ENCODE results near the gene NUP133.
A peak's percentile ranks its signal among the peaks of the same experiment; 100 is the strongest.
"Not testable (repeated sequence)": the region's sequence is repeated elsewhere in the genome, so short reads cannot be mapped to it uniquely, and the experiment has no call there.

Gene NUP133

DNA sequence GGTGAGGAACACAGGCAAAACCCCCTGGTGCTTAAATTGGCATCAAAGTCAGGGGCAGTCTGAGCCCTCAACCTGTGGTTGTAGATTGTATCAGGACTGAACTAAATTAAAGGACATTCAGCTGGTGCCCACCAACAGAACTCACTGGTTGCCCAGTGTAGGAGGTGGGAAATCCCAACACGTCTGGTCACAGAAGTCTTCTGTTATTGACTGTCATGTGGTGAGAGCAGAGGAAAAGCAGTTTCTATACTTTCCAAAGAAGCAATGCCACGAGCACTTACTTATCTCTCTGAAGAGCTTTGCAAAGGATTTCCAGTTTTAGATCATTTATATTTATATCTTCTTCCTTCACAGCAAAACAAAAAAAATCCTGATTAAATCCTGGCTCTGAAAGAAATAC lies 59.3 kb downstream of the NUP133 start:
- peak; percentile 42 for DNase-seq (ENCODE audit: low spot score)

- DNase-seq (ENCODE audit: low spot score): peak; percentile 36
Observed at GRCh38 chr1:229448354-229448753, 59.8 kb downstream of the NUP133 start.

DNA sequence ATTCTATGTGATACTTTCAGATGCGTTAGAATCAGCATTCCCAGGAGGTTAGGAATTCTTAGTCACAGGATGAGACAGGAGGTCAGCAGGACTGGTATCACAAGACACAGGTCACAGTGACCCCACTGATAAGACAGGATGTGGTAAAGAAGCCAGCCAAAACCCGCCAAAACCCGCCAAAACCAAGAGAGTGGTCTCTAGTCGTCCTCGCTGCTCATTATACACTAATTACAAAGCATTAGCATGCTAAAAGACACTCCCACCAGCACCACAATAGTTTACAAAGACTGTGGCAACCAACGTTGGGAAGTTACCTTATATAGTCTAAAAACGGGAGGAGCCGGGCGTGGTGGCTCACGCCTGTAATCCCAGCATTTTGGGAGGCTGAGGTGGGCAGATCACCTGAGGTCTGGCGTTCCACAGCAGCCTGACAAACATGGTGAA lies 60.3 kb downstream of the NUP133 start:
- DNase-seq (ENCODE audit: low spot score): peak; percentile 28

DNA sequence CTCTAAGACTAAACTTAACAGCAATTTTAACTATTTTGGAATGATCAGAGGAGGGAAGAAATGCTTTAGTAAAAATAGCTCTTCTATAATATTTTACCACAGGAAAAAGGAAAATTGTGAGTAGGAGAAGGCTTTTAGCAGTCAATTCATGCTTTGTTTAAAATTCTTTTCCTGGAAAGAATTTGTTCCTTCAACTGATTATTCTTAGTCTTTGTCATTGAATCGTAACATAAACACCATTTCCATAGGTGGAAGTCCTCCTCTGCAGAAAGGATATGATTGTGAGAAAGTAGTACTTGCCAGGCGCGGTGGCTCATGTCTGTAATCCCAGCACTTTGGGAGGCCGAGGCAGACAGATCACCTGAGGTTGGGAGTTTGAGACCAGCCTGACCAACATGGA lies 62.3 kb downstream of the NUP133 start:
- DNase-seq (ENCODE audit: low spot score): no peak

DNA sequence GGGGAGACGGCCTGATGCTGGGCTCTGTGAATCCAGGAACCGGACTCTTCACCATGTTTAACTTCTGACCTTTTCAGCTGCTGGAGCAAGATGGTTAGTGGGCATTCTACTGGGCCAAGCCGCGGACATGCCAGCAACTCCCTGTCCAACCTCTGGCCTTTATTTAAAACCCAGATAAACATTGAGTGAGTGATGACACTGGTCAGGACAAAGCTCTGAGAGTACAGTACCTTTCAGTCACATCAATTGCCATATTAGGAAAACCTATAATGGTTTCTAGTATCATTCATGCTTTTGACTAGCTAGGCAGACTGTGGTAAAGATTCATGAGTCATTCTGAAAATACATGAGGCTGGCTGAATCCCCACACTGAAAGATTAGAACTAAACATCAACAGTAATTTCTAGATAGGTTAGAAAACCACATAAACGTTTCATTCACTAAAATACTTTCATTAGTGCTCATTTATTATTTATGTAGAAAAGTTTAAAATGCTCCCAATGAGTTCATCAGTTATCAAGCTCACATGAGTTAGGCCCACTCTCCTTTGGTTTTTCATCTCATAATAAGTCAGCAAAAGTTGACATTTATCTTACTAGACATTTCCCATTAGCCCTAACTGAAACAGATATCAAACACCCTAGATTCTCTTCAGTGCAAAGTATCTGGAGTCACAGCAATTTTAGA lies 67.1 kb downstream of the NUP133 start:
- DNase-seq (ENCODE audit: low spot score): peak; percentile 83

GRCh38 chr1:229438021-229438420 lies 70.1 kb downstream of the NUP133 start:
- DNase-seq (ENCODE audit: low spot score): no peak

DNA sequence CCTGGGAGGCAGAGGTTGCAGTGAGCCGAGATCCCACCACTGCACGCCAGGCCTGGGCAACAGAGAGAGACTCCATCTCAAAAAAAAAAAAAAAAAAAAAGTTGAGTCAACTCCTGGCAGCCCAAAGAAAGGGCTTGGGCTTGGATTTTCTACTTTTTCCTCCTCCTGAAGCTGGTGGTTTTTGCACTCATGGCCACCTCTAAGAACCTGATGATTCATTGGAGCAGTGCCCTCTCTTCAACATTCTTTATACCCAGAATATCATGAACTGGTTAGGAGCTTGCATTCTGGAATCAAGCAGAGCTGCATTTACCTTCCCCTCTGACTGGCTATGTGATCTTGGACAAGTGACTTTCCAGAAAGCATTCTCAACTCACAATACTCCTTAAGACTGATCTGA lies 70.7 kb downstream of the NUP133 start:
- DNase-seq (ENCODE audit: low spot score): no peak

GRCh38 chr1:229436201-229436600 lies 71.9 kb downstream of the NUP133 start:
- no peak for DNase-seq (ENCODE audit: low spot score)

DNA sequence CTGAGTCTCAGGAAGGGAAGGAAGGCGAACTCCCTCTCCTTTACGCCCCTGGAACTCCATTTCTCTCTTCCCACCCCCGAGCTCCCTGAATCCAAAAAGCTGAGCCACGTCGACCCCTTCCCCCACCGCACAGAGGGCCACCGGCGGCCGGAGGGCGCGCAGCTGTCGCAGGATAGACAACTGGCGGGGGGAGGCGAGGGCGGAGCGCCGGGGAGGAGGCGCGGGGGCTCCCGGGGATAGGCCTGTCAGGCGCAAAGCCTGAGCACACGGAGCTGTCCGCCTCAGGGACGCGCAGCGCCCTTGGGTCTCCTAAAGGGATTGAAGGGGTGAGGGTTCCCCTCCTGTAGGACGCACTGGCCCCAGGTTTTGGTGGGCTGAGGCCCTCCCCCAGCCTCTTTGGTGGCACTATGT lies 73.5 kb downstream of the NUP133 start:
- no peak for DNase-seq (ENCODE audit: low spot score)

GRCh38 chr1:229434005-229434640 lies 74.0 kb downstream of the NUP133 start, which contains the start of gene ACTA1:
TSS of gene ACTA1 (minus strand) at chr1:229434094. CDS start at chr1:229433115, 979 bp downstream.
- DNase-seq (ENCODE audit: low spot score): no peak

DNA sequence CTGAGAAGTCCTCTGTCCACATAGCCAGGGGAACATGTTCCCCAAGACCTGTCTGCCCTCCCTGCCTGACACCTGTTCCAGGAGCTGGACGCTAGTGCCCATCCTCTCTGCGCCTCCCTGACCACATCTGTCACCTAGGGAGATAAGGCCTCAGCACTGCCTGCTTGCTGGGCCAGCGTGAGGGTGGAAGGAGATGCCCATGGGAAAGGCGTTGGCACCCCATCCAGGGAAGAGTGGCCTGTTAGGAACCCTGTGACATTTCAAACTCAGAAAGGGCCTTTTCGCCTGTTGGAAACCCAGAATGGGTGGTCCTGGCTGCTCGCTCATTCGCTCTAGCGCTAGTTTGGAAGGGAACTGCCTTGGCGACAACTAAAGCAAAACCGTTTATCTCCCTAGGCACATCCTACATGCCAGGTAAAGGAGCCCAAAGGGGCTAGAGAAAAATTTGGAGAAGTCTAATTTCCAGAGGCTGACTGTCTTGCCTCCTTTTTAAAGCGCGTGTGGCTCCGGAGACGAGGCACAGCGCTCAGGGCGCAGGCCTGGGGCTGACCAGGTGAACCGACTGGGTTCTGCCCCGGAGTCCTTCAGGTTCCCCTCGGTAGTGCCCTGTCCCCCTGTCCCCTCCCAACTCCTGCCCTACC lies 74.7 kb downstream of the NUP133 start:
- DNase-seq (ENCODE audit: low spot score): no peak

- DNase-seq (ENCODE audit: low spot score): no peak
Observed at GRCh38 chr1:229432905-229433304, 75.2 kb downstream of the NUP133 start.

- DNase-seq (ENCODE audit: low spot score): no peak
Observed at GRCh38 chr1:229432116-229432461, 76.1 kb downstream of the NUP133 start.

GRCh38 chr1:229431284-229432115 lies 76.6 kb downstream of the NUP133 start:
- DNase-seq (ENCODE audit: low spot score): no peak

GRCh38 chr1:229430761-229431283 lies 77.3 kb downstream of the NUP133 start:
- no peak for DNase-seq (ENCODE audit: low spot score)

DNA sequence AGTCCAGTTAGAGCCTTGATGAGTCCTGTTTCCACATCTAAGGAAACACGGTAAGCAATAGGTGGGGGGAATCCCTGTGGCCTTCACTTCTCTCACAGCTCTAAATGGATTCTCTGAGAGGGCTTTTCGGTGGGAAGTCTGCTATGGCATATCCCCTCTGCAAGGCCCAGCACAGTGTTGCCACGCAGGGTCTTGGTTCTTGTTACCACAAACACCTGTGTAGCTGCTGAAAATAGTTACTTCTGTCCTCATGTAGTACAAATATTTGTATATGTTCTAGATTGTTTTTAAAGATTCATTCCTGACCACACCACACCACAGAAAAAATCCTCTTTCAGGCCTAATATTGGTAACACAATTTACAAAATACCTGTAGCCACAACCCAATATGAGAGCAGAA lies 79.9 kb downstream of the NUP133 start:
- DNase-seq (ENCODE audit: low spot score): no peak

GRCh38 chr1:229427572-229427971 lies 80.6 kb downstream of the NUP133 start:
- no peak for DNase-seq (ENCODE audit: low spot score)

DNA sequence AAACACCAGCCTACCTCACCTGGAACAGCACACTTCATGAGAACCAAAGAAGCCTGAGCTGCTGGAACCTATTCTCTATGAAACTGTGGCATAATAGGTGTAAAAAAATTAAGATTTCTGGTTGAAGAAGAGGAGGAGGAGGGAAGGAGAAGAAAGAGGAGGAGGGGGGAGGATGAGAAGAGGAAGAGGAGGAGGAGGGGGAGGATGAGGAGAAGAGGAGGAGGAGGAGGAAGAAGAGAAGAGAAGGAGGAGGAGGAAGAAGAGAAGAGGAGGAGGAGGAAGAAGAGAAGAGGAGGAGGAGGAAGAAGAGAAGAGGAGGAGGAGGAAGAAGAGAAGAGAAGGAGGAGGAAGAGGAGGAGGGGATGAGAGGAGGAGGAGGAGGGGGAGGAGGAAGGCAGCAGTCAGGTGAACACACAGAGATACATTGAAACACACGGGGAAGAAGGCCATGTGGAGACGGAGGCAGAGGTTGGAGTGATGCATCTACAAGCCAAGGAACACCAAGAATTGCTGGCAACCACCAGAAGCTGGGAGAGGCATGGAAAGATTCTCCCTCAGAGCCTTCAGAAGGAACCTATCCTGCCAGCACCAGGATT lies 82.5 kb downstream of the NUP133 start:
- no peak for DNase-seq (ENCODE audit: low spot score)

GRCh38 chr1:229420765-229421164 lies 87.4 kb downstream of the NUP133 start:
- no peak for DNase-seq (ENCODE audit: low spot score)

DNA sequence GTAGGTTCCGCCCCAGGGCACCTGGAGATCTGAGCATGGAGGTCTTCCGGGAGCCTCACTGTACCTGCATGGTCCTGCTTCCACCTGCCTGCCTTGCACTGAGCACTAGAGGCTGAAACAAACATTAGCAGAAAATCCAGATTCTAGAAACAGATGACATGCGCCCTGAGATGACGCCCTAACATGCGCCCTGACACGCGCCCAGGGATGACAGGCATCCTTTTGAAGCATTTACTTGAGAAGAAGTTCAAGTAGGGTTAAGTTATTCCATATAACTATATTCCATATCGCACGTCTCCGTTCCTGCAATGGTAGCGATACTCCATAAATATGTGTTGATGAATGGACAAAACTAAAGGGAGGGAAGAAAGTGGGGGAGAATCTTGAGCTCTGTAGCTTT lies 87.9 kb downstream of the NUP133 start:
- no peak for DNase-seq (ENCODE audit: low spot score)

- not testable (repeated sequence) for DNase-seq (ENCODE audit: low spot score)
Observed at GRCh38 chr1:229418586-229418985, 89.6 kb downstream of the NUP133 start.

DNA sequence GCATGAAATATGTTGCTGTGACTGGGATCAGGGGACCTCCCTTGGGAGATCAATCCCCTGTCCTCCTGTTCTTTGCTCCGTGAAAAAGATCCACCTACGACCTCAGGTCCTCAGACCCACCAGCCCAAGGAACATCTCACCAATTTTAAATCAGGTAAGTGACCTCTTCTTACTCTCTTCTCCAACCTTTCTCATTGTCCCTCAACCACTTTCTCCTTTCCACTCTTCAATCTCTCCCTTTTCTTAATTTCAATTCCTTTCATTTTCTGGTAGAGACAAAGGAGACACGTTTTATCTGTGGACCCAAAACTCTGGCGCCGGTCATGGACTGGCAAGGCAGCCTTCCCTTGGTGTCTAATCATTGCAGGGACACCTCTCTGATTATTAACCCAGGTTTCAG lies 95.3 kb downstream of the NUP133 start:
- DNase-seq (ENCODE audit: low spot score): not testable (repeated sequence)
